H9 (cell line): ENCODE results near the gene PLCXD1. TPM values are rescaled to one million over a fixed set of nuclear protein-coding genes. Genes with fewer than 3 reads are reported as not detected.

Experiments used
- DNase-seq: peaks from one replicate; pipeline ENCODE4 v3.0.0-alpha.2; 2017
- H2AFZ ChIP-seq: one replicate; pipeline ENCODE4 v1.6.1; 2013; ENCODE audit warnings: mild to moderate bottlenecking, low read length, control low read depth, moderate library complexity
- H2AK5ac ChIP-seq: 2 replicates; pipeline ENCODE4 v1.6.1; 2013; ENCODE audit warnings: low read length, control low read depth, mixed read lengths; ENCODE audit not compliant: insufficient read length
- H2BK120ac ChIP-seq: one replicate; pipeline ENCODE4 v1.6.1; 2013; ENCODE audit warnings: low read depth, mild to moderate bottlenecking, low read length, control low read depth, inconsistent platforms; ENCODE audit not compliant: poor library complexity, severe bottlenecking
- H2BK12ac ChIP-seq: 2 replicates; pipeline ENCODE4 v1.6.1; 2013; ENCODE audit warnings: low read length, control low read depth, mixed read lengths, low read depth; ENCODE audit not compliant: insufficient read length
- H2BK15ac ChIP-seq: 2 replicates; pipeline ENCODE4 v1.6.1; 2013; ENCODE audit warnings: low read depth, low read length, control low read depth
- H2BK20ac ChIP-seq: one replicate; pipeline ENCODE4 v1.6.1; 2013; ENCODE audit warnings: low read depth, mild to moderate bottlenecking, low read length, control low read depth, inconsistent platforms; ENCODE audit not compliant: poor library complexity, severe bottlenecking
- H2BK5ac ChIP-seq: 2 replicates; pipeline ENCODE4 v1.6.1; 2013; ENCODE audit warnings: low read length, control low read depth, mixed read lengths; ENCODE audit not compliant: insufficient read length
- H3K14ac ChIP-seq: 2 replicates; pipeline ENCODE4 v1.6.1; 2013; ENCODE audit warnings: low read length, control low read depth; ENCODE audit not compliant: insufficient read depth
- H3K18ac ChIP-seq: 2 replicates; pipeline ENCODE4 v1.6.1; 2013; ENCODE audit warnings: low read depth, mild to moderate bottlenecking, mixed read lengths, low read length, control low read depth; ENCODE audit not compliant: insufficient read length
- H3K23ac ChIP-seq: 2 replicates; pipeline ENCODE4 v1.6.1; 2013; ENCODE audit warnings: low read length, control low read depth, mixed read lengths, low read depth; ENCODE audit not compliant: insufficient read length
- H3K23me2 ChIP-seq: 2 replicates; pipeline ENCODE4 v1.6.1; 2013; ENCODE audit warnings: low read depth, mild to moderate bottlenecking, mixed read lengths, low read length, control low read depth; ENCODE audit not compliant: insufficient read length, poor library complexity, severe bottlenecking
- H3K27ac ChIP-seq: 2 replicates; pipeline ENCODE4 v1.5.1; 2013; ENCODE audit warnings: low read length, control low read depth, mixed read lengths, low read depth; ENCODE audit not compliant: insufficient read length
- H3K27me3 ChIP-seq: 2 replicates; pipeline ENCODE4 v1.6.1; 2013; ENCODE audit warnings: low read length, control low read depth, inconsistent platforms; ENCODE audit not compliant: insufficient read depth
- H3K4ac ChIP-seq: 2 replicates; pipeline ENCODE4 v1.6.1; 2013; ENCODE audit warnings: low read depth, mild to moderate bottlenecking, control low read depth, inconsistent platforms, low read length, moderate library complexity
- H3K4me1 ChIP-seq: 2 replicates; pipeline ENCODE4 v1.6.1; 2013; ENCODE audit warnings: low read length, control low read depth, inconsistent platforms; ENCODE audit not compliant: insufficient read depth
- H3K4me2 ChIP-seq: 2 replicates; pipeline ENCODE4 v1.6.1; 2013; ENCODE audit warnings: low read length, control low read depth, mixed read lengths; ENCODE audit not compliant: insufficient read length, insufficient read depth
- H3K56ac ChIP-seq: 2 replicates; pipeline ENCODE4 v1.6.1; 2013; ENCODE audit warnings: low read depth, mild to moderate bottlenecking, mixed read lengths, low read length, control low read depth; ENCODE audit not compliant: insufficient read length
- H3K79me1 ChIP-seq: 2 replicates; pipeline ENCODE4 v1.6.1; 2013; ENCODE audit warnings: low read depth, mild to moderate bottlenecking, moderate library complexity, low read length, control low read depth, inconsistent platforms; ENCODE audit not compliant: insufficient read depth, poor library complexity, severe bottlenecking
- H3K79me2 ChIP-seq: 2 replicates; pipeline ENCODE4 v1.6.1; 2013; ENCODE audit warnings: low read length, control low read depth, inconsistent platforms; ENCODE audit not compliant: insufficient read depth
- H3K9ac ChIP-seq: 2 replicates; pipeline ENCODE4 v1.6.1; 2013; ENCODE audit warnings: low read length, control low read depth, mixed read lengths; ENCODE audit not compliant: insufficient read length; ENCODE audit errors: extremely low read depth
- H3K9me3 ChIP-seq: one replicate; pipeline ENCODE4 v1.6.1; 2013; ENCODE audit warnings: low read depth, low read length, inconsistent platforms; ENCODE audit not compliant: control insufficient read depth
- H3T11ph ChIP-seq: one replicate; pipeline ENCODE4 v1.6.1; 2013; ENCODE audit warnings: mild to moderate bottlenecking, low read length, control low read depth, inconsistent platforms
- H4K20me1 ChIP-seq: one replicate; pipeline ENCODE4 v1.6.1; 2013; ENCODE audit not compliant: control insufficient read depth, insufficient read length, insufficient read depth
- H4K5ac ChIP-seq: 2 replicates; pipeline ENCODE4 v1.6.1; 2013; ENCODE audit warnings: low read depth, mild to moderate bottlenecking, mixed read lengths, low read length, control low read depth; ENCODE audit not compliant: insufficient read length
- H4K8ac ChIP-seq: replicated peaks from 2 replicates; pipeline ENCODE4 v1.6.1; 2013; ENCODE audit warnings: low read length, control low read depth, mixed read lengths, low read depth; ENCODE audit not compliant: insufficient read length
- H4K91ac ChIP-seq: 2 replicates; pipeline ENCODE4 v1.6.1; 2013; ENCODE audit warnings: low read depth, mild to moderate bottlenecking, moderate library complexity, mixed read lengths, low read length, control low read depth; ENCODE audit not compliant: insufficient read length
- H3K27ac Mint-ChIP-seq, 3 experiments: 2 replicates in 2 of 3; 3 replicates in 1 of 3; pipeline ENCODE4 v1.8.0; 2020 to 2021; ENCODE audit warnings: mixed read lengths in 3 of 3, mild to moderate bottlenecking in 1 of 3, moderate library complexity in 1 of 3
- H3K27me3 Mint-ChIP-seq: 2 replicates; pipeline ENCODE4 v1.8.0; 2021; ENCODE audit warnings: low read depth, mild to moderate bottlenecking, moderate library complexity, mixed read lengths
- H3K36me3 Mint-ChIP-seq, 3 experiments: 2 replicates in 2 of 3; 3 replicates in 1 of 3; pipeline ENCODE4 v1.8.0; 2020 to 2021; ENCODE audit warnings: low read depth in 3 of 3, mixed read lengths in 3 of 3; ENCODE audit not compliant: insufficient read depth in 1 of 3
- H3K4me1 Mint-ChIP-seq, 2 experiments: 2 replicates each; pipeline ENCODE4 v1.8.0; 2020; ENCODE audit warnings: mixed read lengths in 2 of 2
- H3K4me3 Mint-ChIP-seq, 2 experiments: 2 replicates in 1 of 2; 3 replicates in 1 of 2; pipeline ENCODE4 v1.8.0; 2020 to 2021; ENCODE audit warnings: mild to moderate bottlenecking in 2 of 2, mixed read lengths in 2 of 2, moderate library complexity in 1 of 2
- H3K9me3 Mint-ChIP-seq, 2 experiments: 2 replicates in 1 of 2; 3 replicates in 1 of 2; pipeline ENCODE4 v1.8.0; 2020; ENCODE audit warnings: mild to moderate bottlenecking in 2 of 2, mixed read lengths in 2 of 2, moderate library complexity in 1 of 2
- CTCF ChIP-seq: fragments of 200-600 bp; sonication (generic); conservative IDR thresholded peaks from 3 replicates; pipeline ENCODE4 v1.8.0; 2021; ENCODE audit warnings: antibody characterized with exemption, mild to moderate bottlenecking
- WGBS: extraction: QIAGEN DNeasy Blood & Tissue Kit; methylation state at CpG from one replicate; pipeline ENCODE4 v1.1.7; 2013; ENCODE audit warnings: missing lambda C conversion rate, low lambda C conversion rate, mixed read lengths; ENCODE audit not compliant: insufficient read length; ENCODE audit errors: extremely low coverage; 5-methylcytosine and 5-hydroxymethylcytosine counted together
- total RNA-seq: library from RNA; stranded (reverse); gene quantifications from 2 replicates; pipeline ENCODE4 v1.2.1, GENCODE V29; 2021

The PLCXD1 gene
- total RNA-seq, 1 experiment from 2014 or later: 96.5 TPM

- H3K27me3 Mint-ChIP-seq: no peaks in the 10 kb centered on the region
- H3K27ac Mint-ChIP-seq: peak overlapping the region in 2 of 3 experiments; percentile 81 to 94; a peak in 3 of 7 replicates
Observed at GRCh38 chrX:274904-275475, 6.2 kb upstream of the PLCXD1 start.

More at GRCh38 chrX:274904-275475, 6.2 kb upstream of the PLCXD1 start:
- Mint-ChIP-seq H3K36me3 (peaks cover 9 to 17% (median 15%) of the 10 kb centered on the region in 3 experiments), H3K4me3 (peak overlapping the region; percentile 74 to 85), H3K9me3 (no peaks in the 10 kb centered on the region), H3K4me1 (peaks cover 19 to 24% of the 10 kb centered on the region in 2 experiments)
- H3K4ac ChIP-seq: no peak overlapping the region
- no peaks in the 10 kb centered on the region for H3K79me1 ChIP-seq
- no peak overlapping the region for H2BK12ac ChIP-seq
- H4K8ac ChIP-seq: no peak overlapping the region
- H2AFZ ChIP-seq: no peak overlapping the region
- no peaks in the 10 kb centered on the region for H3K27me3 ChIP-seq
- H2BK20ac ChIP-seq: no peak overlapping the region
- H3K56ac ChIP-seq: no peak overlapping the region
- H3K18ac ChIP-seq: no peak overlapping the region
- no peaks in the 10 kb centered on the region for H4K20me1 ChIP-seq
- H3K79me2 ChIP-seq: peaks cover 2% of the 10 kb centered on the region; the same call in 1 of the 2 replicates
- H4K5ac ChIP-seq: no peak overlapping the region
- peaks cover 4% of the 10 kb centered on the region; the same call in 1 of the 2 replicates for H3K4me1 ChIP-seq
- peaks cover 21% of the 10 kb centered on the region for H3K23me2 ChIP-seq
- H3K4me2 ChIP-seq: peak overlapping the region; percentile 50
- no peak overlapping the region for H3K27ac ChIP-seq
- no peak overlapping the region for H3T11ph ChIP-seq
- H2BK5ac ChIP-seq: no peak overlapping the region
- no peak overlapping the region for H2BK15ac ChIP-seq
- no peak for TF ChIP-seq CTCF
- H3K9ac ChIP-seq: no peak overlapping the region
- H4K91ac ChIP-seq: no peak overlapping the region
- peak; percentile 93 for DNase-seq
- H3K9me3 ChIP-seq: no peaks in the 10 kb centered on the region
- H2AK5ac ChIP-seq: no peak overlapping the region
- H2BK120ac ChIP-seq: no peak overlapping the region
- WGBS: no CpG with 5 or more reads among the region's 16 CpGs
- no peak overlapping the region for H3K23ac ChIP-seq
- H3K14ac ChIP-seq: no peak overlapping the region
